Measurements from ENCODE around the gene IQCE.

- no peak for TF ChIP-seq POLR2A (IDR thresholded peaks at IDR 0.05; ENCODE audit: low read depth, low read length)
- no peak for TF ChIP-seq REST (IDR thresholded peaks at IDR 0.05; ENCODE audit: low read depth, low read length)
- TF ChIP-seq CTCF (IDR thresholded peaks at IDR 0.05 in 2 of 3, conservative IDR thresholded peaks at IDR 0.05 in 1 of 3; ENCODE audit: control insufficient read depth in 2 of 3, extremely low read depth in 1 of 3, insufficient read depth in 1 of 3, low read depth in 3 of 3, low read length in 3 of 3), result no peak
- no peak for TF ChIP-seq POLR2AphosphoS5 (IDR thresholded peaks at IDR 0.05; ENCODE audit: low read length)
- TF ChIP-seq MYC (IDR thresholded peaks at IDR 0.05; ENCODE audit: insufficient read depth, insufficient read length, insufficient replicate concordance, low read length, severe bottlenecking), result no peak
- TF ChIP-seq CHD4 (IDR thresholded peaks at IDR 0.05), result no peak
- TF ChIP-seq CUX1 (IDR thresholded peaks at IDR 0.05; ENCODE audit: insufficient replicate concordance, low read depth, low read length), result no peak
Measured at GRCh38 chr7:2603044-2603965, 44.5 kb downstream of the IQCE start.
